NB4 (cell line): ENCODE data around the gene JPT2.

Source experiments
- DNase-seq: peaks from one replicate; pipeline ENCODE4 v3.0.0; 2010; ENCODE audit warnings: low read depth
- H3K4me3 ChIP-seq: one replicate; pipeline ENCODE4 v1.5.1; 2011; ENCODE audit warnings: mild to moderate bottlenecking, low read depth, low read length, moderate library complexity
- MAX ChIP-seq: IDR thresholded peaks from 2 replicates; pipeline ENCODE4 v1.6.1; 2011; ENCODE audit warnings: low read depth, low read length
- MYC ChIP-seq: IDR thresholded peaks from 2 replicates; pipeline ENCODE4 v1.6.1; 2011; ENCODE audit warnings: low read depth, low read length
- POLR2A ChIP-seq: IDR thresholded peaks from 2 replicates; pipeline ENCODE4 v1.6.1; 2011; ENCODE audit warnings: mild to moderate bottlenecking; ENCODE audit not compliant: insufficient read length; ENCODE audit errors: extremely low read depth
- TF ChIP-seq, protein P1 (sequence below): IDR thresholded peaks from one replicate; pipeline ENCODE4 v1.5.1; 2012; ENCODE audit warnings: low read depth, low read length

Gene JPT2

GRCh38 chr16:1677942-1678499, at the start of gene JPT2:
Gene JPT2 (plus strand): TSS chr16:1678279. CDS start chr16:1678313, 34 bp downstream.
- DNase-seq, result peak; percentile 96
- TF ChIP-seq, protein P1, sequence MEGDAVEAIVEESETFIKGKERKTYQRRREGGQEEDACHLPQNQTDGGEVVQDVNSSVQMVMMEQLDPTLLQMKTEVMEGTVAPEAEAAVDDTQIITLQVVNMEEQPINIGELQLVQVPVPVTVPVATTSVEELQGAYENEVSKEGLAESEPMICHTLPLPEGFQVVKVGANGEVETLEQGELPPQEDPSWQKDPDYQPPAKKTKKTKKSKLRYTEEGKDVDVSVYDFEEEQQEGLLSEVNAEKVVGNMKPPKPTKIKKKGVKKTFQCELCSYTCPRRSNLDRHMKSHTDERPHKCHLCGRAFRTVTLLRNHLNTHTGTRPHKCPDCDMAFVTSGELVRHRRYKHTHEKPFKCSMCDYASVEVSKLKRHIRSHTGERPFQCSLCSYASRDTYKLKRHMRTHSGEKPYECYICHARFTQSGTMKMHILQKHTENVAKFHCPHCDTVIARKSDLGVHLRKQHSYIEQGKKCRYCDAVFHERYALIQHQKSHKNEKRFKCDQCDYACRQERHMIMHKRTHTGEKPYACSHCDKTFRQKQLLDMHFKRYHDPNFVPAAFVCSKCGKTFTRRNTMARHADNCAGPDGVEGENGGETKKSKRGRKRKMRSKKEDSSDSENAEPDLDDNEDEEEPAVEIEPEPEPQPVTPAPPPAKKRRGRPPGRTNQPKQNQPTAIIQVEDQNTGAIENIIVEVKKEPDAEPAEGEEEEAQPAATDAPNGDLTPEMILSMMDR, result no peak
- TF ChIP-seq POLR2A, result peak; percentile 42
- peak; percentile 39; the same call in 1 of the 2 replicates for TF ChIP-seq MYC
- peak; percentile 59; the same call in 1 of the 2 replicates for TF ChIP-seq MAX
- H3K4me3 ChIP-seq, result peak within 1 kb of the TSS; percentile 83

GRCh38 chr16:1630450-1631213, 47.4 kb upstream of the JPT2 start:
- TF ChIP-seq, protein P1, result no peak
- TF ChIP-seq MAX (no peak), MYC (no peak), POLR2A (no peak)
- DNase-seq, result no peak
- H3K4me3 ChIP-seq, result no peak overlapping the region

DNA sequence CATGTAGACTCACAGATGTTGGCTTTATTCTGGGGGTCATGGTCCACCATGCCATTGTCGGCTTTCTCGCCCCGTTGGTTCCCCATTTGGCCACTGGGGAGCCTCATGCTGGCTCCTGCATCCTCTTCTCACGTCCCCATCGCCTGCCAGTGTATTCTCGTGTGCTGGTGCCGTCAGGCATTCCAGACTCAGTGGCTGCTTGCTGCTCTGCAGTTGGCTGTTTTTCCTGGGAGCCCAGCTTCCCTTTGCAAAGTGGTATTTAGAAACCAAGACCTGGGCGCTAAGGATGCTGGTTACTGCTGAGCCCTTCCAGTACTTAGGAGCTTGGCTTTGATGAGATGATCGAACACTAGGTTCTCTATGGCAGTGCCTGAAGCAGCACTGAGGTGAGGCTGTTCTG, 46.8 kb upstream of the JPT2 start:
- no peak for TF ChIP-seq POLR2A
- TF ChIP-seq, protein P1, result no peak
- no peak for TF ChIP-seq MYC
- TF ChIP-seq MAX, result no peak
- no peak for DNase-seq
- H3K4me3 ChIP-seq, result no peak overlapping the region

DNA sequence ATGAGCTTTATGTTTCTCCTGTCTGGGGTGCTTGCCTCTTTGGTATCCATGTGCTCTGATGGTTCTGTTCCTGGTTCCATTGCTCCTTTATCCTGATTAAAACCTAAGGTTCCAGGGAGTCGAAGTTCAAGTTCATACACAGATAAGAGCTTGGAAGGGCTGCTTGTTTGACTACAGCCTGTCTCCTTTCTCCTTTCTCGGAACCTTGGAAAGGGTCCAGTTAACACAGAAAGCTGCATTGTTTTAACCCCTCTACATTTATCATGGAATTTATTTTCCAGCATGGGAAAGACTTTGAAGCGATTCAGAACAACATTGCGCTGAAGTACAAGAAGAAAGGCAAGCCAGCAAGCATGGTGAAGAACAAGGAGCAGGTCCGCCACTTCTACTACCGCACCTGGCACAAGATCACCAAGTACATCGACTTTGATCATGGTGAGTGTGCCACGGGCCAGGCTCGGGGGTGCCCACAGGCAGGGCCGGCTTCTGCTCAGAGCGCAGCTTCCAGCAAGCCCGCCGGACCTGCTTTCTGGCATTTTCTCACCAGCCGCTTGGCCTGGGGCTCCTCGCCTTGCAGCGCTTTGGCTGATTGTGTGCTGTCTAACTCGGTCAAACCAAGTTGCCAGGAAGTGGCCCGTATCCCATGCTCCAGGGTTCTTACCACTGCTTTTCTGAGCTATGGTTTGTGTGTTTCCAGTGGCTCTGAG, 46.0 kb upstream of the JPT2 start:
- TF ChIP-seq MYC, result no peak
- TF ChIP-seq MAX, result no peak
- TF ChIP-seq POLR2A, result no peak
- TF ChIP-seq, protein P1, result no peak
- DNase-seq, result no peak
- H3K4me3 ChIP-seq, result no peak overlapping the region

DNA sequence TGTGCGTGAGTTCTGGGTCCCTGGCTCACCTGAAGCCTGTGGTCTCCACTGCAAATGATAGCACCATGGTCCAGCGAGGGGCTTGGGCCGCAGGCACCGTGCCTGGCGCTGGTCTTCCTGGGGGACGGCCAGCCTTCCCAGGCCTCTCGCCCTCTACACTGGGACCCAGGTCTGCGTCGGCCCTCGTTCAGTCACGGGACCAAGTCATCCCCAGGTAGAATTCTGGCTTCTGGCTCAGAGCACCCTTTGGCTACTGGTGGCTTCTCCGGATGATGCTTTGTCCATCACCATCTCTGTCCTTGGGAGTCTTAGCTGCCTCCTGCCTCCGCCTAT, 45.5 kb upstream of the JPT2 start:
- no peak overlapping the region for H3K4me3 ChIP-seq
- DNase-seq, result no peak
- no peak for TF ChIP-seq MAX
- TF ChIP-seq, protein P1, result no peak
- no peak for TF ChIP-seq POLR2A
- TF ChIP-seq MYC, result no peak
